Measurements from ENCODE around the gene CCDC172.
"Not testable (repeated sequence)": the region's sequence is repeated elsewhere in the genome, so short reads cannot be mapped to it uniquely, and the experiment has no call there.

Gene CCDC172

DNA sequence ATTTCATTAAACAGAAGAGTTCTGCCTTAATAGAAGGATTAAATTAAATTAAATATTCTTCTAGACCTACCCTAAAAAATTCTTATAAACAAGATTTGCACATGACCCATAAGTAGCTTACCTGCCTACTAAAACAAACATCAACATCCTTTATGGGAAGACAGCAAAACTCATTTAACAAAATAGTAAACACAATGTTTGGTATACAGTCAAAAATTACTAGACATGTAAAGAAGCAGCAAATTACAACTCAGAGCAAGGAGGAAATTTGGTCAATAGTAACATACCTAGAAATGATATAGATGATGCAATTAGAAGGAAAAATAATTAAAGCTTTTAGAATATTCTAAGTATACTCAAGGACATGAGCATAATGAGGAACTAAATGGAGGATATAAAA lies 27.9 kb downstream of the CCDC172 start:
- no peak for DNase-seq

DNA sequence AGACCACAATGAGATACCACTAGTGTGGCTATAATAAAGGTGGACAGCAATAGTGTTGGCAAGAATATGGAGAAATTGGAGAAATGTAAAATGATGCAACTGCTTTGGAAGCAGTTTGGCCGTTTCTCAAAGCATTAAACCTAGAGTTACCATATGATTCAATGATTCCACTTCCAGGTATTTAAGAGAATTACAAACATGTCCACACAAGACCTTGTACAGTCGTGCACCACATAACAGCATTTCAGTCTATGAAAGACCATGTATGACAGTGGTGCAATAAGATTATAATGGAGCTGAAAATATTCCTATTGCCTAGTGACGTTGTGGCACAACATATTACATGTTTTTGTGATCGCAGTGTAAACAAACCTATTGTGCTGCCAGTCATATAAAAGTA lies 29.6 kb downstream of the CCDC172 start:
- DNase-seq: no peak

- no peak for DNase-seq
Observed at GRCh38 chr10:116355341-116355740, 31.1 kb downstream of the CCDC172 start.

- DNase-seq: no peak
Observed at GRCh38 chr10:116356833-116357232, 32.6 kb downstream of the CCDC172 start.

- DNase-seq: no peak
Observed at GRCh38 chr10:116364868-116365267, 40.6 kb downstream of the CCDC172 start.

GRCh38 chr10:116371737-116372136 lies 47.5 kb downstream of the CCDC172 start:
- DNase-seq: no peak

DNA sequence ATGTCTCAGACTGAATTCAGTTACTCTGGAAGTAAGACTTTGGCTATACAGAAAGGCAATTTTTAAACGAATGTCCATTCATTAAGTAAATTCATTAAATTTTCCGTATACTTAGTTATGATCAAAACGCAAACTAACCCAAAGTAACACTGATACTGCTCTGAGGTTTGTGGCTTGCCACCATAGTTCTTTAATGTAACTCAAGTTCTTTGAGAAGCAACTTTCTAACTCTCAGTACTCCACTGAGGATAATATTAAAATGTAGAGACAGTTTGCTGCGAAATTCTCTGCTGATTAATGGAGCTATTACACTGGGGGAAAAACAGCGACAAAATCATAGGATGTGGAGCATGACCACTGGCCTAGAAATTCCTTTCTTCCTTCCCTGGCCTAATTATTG lies 58.0 kb downstream of the CCDC172 start:
- no peak for DNase-seq

DNA sequence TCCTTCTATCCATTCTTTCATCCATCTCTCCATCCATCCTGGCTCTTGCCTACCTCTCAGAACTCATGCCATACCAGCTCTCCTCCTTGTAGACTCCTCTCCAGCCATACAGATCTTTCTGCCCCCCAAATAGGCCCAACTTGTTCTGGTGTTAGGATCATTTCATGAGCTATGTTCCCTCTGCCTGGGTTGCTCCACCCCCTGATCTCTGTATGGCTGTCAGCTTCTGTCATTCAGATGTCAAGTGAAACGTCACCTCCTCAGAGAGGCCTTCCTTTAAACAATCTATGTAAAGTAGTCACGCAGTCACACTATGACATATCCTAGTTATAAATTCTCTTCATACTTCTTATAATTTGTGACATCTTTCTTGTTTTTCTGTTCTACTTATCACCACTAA lies 61.1 kb downstream of the CCDC172 start:
- no peak for DNase-seq

DNA sequence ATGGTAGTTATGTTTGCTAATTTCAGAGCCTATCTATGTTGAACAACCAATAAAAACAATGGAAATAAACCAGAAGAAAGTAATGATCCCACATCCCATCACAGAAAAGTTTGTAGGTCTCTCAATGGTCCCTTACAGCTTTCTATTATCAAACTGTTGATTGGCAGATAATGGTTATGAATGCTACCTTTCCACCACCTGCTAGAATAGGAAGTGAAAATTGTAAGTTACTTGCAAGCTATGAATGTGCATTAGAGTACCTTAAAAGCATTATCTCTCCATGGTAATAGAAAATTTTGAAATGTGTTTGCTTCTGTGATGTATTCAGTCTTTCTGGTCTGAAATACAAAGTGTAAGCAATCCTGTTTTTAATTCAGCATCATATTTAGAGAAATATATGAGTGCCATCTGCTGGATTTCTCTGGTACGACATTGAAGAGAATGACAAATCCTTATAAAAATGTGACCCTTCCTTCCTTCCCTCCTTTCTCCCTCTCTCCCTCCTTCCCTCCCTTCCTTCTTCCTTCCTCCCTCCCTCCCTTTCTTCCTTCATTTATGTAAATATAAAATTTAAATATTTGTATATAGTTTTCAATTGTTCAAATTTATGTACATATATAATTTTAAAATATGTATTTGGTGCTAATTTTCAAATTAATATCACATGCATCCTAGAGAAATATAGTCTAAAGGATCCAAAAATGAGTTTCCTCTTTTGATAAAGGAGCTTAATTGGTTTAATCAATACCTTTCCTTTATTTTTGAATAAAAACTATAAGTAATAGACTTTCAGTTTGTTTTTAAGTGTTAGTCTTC lies 62.0 kb downstream of the CCDC172 start:
- DNase-seq: no peak

DNA sequence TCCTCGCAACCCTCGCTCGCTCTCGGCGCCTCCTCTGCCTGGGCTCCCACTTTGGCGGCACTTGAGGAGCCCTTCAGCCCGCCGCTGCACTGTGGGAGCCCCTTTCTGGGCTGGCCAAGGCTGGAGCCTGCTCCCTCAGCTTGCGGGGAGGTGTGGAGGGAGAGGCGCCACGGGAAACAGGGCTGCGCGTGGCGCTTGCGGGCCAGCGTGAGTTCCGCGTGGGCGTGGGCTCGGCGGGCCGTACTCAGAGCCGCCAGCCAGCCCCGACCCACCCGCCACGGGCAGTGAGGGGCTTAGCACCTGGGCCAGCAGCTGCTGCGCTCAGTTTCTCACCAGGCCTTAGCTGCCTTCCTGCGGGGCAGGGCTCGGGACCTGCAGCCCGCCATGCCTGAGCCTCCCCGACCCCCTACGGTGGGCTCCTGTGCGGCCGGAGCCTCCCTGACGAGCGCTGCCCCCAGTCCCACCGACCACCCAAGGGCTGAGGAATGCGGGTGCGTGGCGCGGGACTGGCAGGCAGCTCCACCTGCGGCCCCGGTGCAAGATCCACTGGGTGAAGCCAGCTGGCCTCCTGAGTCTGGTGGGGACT lies 69.1 kb downstream of the CCDC172 start:
- DNase-seq: not testable (repeated sequence)

GRCh38 chr10:116395223-116395985 lies 71.2 kb downstream of the CCDC172 start:
- no peak for DNase-seq

DNA sequence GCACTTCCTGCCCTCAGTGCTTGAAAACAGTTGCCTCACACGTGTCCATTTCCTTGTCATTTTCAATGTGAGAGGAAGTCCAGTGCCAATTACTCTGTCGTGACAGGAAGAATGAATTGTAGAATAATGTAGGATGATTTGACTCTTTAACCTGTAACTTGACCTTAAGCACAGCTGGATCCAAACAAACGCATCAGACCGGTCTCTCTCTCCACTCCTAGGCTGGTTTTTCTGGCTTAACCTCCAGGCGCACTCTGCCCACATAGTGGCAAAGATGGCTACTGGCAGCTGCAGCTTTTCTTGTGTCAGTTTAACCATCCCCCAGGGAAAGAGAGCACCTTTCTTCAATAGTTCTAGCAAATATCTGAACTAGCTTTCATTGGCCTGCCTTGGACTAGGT lies 74.0 kb downstream of the CCDC172 start:
- DNase-seq: no peak

DNA sequence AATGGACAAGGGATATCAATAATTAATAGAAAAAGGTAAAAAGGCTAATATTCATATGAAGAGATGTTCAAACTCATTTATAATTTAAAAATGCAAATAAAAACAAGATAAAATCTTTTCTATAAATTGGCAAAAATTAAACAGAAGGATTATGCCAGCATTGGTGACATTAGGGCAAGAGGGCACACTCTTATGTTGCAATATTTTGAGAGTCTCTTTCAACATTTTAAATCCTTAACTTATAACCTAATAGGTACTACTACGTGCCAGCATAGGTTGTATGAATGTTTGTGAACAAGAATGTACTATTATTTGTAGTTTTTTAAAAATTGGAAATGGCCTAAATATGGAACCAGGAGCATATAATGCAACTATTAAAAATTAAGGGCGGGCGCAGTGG lies 78.6 kb downstream of the CCDC172 start:
- DNase-seq: no peak

DNA sequence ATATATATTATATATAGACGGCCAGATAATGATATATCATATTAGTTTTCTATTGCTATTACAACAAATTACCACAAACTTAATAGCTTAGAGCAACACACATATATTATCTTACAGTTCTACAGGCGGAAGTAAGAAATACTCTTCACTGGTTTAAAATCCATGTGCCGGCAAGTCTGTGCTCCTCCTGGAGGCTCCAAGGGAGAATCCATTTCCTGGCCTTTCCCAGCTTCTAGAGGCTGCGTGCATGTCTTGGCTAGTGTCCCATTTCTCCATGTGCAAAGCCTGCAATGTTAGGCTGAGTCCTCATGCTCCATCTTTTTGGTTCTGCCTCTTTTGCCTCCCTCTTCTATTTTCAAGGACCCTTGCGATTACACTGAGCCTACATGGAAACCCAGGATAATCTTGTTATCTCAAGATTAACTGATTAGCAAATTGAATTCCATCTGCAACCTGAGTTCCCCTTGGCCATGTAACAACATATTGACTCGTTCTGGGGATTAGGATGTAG lies 79.5 kb downstream of the CCDC172 start:
- DNase-seq: no peak

DNA sequence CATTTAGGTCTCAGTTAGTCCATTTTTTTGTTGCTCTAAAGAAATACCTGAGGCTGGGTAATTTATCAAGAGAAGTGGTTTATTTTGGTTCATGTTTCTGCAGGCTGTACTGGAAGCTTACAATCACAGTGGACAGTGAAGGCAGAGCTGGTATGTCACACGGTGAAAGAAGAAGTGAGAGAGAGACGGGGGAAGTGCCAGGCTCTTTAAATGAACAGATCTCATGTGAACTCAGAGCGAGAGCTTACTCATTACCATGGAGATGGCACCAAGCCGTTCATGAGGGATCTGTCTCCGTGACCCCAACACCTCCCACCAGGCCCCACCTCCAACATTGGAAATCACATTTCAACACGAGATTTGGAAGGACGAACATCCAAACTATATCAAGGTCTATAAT lies 84.5 kb downstream of the CCDC172 start:
- no peak for DNase-seq

DNA sequence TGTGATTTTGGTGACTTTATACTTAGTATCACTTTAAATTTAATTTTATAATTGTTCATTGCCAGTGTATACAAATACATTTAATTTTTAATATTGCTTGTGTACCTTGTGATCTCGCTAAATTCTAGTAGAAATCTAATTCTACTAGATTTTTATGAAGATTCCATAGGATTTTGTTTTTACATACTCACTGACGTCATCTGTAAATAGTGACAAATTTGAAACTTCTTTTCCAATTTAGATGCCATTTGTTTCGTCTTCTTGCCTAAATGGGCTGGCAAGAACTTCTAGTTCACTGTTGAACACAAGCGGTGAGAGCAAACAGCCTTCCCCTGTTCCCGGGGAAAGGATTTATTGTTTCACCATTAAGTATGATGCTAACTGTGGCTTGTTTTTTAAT lies 86.1 kb downstream of the CCDC172 start:
- no peak for DNase-seq

- DNase-seq: no peak
Observed at GRCh38 chr10:116417821-116418220, 93.6 kb downstream of the CCDC172 start.

GRCh38 chr10:116418389-116418788 lies 94.1 kb downstream of the CCDC172 start:
- no peak for DNase-seq

DNA sequence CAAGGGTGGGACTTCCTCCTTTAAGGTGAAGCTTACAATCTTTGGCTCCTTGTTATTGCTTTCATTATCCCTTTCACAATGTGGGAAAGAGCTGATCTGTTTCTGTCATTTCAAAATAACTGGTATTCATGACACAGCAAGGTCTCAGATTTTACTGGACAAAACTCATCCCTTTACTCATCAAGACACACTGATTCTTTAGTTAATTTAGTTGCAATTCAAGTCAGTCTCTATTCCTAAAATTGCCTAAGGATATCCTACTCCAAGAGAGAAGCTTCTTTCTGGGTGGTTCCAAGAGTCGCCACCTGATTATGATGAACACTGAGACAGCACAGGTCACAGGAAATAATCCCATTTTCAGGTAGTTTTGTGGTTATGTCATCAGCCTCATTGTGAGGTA lies 97.6 kb downstream of the CCDC172 start:
- DNase-seq: no peak

DNA sequence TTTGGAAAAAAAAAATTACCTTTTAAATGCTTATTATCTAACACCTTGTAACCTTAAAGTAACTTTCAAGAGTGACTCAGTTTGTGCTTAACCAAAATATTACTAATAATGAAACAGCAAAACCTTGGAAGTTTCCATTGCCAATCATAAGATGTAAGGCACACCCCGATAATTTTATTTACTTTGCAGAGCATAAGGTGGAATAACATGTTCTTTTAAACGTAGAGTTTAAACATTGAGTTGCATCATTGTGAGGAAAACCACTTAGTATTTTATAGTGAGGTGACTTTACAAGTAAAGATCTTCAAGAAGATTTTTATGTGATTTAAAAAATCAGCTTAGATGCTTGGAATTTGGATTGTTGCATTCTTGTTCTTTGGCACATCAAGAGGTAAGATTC lies 103.4 kb downstream of the CCDC172 start, which contains the start of gene PNLIPRP3:
Gene PNLIPRP3 (plus strand): TSS at position 177 of the 400 bp plus-strand sequence. CDS start 166 bp downstream, at position 343.
- DNase-seq: no peak

- DNase-seq: no peak
Observed at GRCh38 chr10:116429288-116429977, 105.2 kb downstream of the CCDC172 start.

All from NCI-H446 treated with DMSO at 0.1 percent for 48 hours (cell line).